Motor neuron (in vitro differentiated cells): ENCODE measurements around the gene SMS. TPM values are rescaled to one million over a fixed set of nuclear protein-coding genes. Genes with fewer than 3 reads are reported as not detected.
"Not testable (repeated sequence)": the region's sequence is repeated elsewhere in the genome, so short reads cannot be mapped to it uniquely, and the experiment has no call there.

ENCODE experiments used
- ATAC-seq, 8 experiments: fragments of 200-7000 bp; cut with Tn5 transposase; replicated peaks in 6 of 8; 2 replicates each; pipeline ENCODE4 v1.8.0; 2021; ENCODE audit warnings: mild to moderate bottlenecking in 8 of 8, moderate library complexity in 8 of 8
- H3K27ac ChIP-seq, 2 donors: fragments of 250-450 bp; sonication (Bioruptor Pico); 2 replicates each; pipeline ENCODE4 v1.9.0; 2021; ENCODE audit warnings: antibody characterized with exemption in 2 of 2, mild to moderate bottlenecking in 2 of 2, moderate library complexity in 1 of 2
- H3K4me1 ChIP-seq, 2 donors: fragments of 250-450 bp; sonication (Bioruptor Pico); replicated peaks in 1 of 2; 2 replicates each; pipeline ENCODE4 v1.6.1; 2021; ENCODE audit warnings: antibody characterized with exemption in 2 of 2, mild to moderate bottlenecking in 2 of 2, moderate library complexity in 1 of 2
- H3K4me3 ChIP-seq, 5 donors: fragments of 250-450 bp; sonication (Bioruptor Pico); 2 replicates each; pipeline ENCODE4 v1.9.0; 2021; ENCODE audit warnings: antibody characterized with exemption in 5 of 5, mild to moderate bottlenecking in 5 of 5, moderate library complexity in 4 of 5
- WGBS, 10 experiments: fragments of 450-650 bp; shearing (Covaris generic); methylation state at CpG; one replicate each; pipeline ENCODE4 v1.0.0; 2022; 5-methylcytosine and 5-hydroxymethylcytosine counted together
- in situ Hi-C, 9 experiments: fragments of 400-800 bp; cut with MboI; loops; one replicate each; pipeline ENCODE4 v1.15.0; 2021; ENCODE audit warnings: low sequenced_read_pairs in 9 of 9, low pct_unique_long_range_greater_than_20kb in 2 of 9; ENCODE audit not compliant: unreplicated experiment in 9 of 9
- total RNA-seq, 8 experiments: library from RNA; unstranded; fragments of 300-600 nt; gene quantifications; 2 replicates each; pipeline versions ENCODE4 v1.2.3 to v1.2.4, GENCODE V29; 2022

SMS gene
- total RNA-seq, 8 experiments from 2014 or later = 15.9 to 158 (median 72.3) TPM

- H3K4me3 ChIP-seq = no peak overlapping the region
- ATAC-seq = no peak
- in situ Hi-C loops = no loop called here
- WGBS, 10 experiments = 53 to 85% (median 80%) methylated on average over 1 to 3 of the region's 3 CpGs; no CpG with 5 or more reads in 7 of the 10 experiments
- H3K4me1 ChIP-seq = no peaks in the 10 kb centered on the region
- H3K27ac ChIP-seq = no peak overlapping the region
Measured at GRCh38 chrX:21934414-21934813, 6.1 kb upstream of the SMS start.

GRCh38 chrX:21939906-21940305 lies 603 bp upstream of the SMS start:
- WGBS, 10 experiments = 20 to 57% methylated on average over 1 to 6 of the region's 10 CpGs; no CpG with 5 or more reads in 8 of the 10 experiments
- in situ Hi-C loops = no loop called here
- no peak for ATAC-seq
- Histone ChIP-seq H3K4me1 (peaks cover 7 to 20% of the 10 kb centered on the region in 2 donors), H3K4me3 (peak overlapping the region; percentile 58 to 87 (median 70)), H3K27ac (peak overlapping the region; percentile 90 to 94)

DNA sequence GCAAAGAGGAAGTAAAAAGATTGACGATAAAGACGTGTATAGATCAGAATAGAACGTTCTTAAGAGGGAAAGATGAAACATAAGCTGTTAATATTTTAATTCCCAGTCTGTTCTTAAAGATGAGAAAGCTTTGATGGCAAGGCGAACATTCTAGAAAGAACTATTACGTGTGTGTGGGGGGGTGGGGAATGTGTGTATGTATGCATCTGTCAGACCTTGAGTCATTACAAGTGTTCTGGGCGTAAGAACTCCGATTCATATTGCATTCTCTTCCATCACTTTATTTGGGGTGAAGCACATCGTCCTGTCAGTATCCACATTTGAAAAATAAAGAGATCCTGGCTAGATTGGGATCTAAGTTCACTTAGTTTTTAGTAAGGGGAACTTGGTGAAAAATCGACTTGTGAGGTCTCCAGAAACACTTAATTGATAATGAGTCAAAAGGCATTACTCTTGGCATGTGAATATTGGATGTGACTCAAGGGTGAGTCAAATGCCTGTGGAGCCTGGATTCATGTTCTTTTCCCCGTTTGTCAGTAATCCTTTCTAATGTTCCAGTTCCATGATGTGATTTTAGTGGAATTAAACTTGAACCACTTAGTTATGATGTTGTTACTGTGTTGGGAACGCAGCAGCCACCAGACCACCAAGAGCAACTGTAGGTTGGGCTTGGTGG lies 3.1 kb downstream of the SMS start:
- in situ Hi-C loops = no loop called here

DNA sequence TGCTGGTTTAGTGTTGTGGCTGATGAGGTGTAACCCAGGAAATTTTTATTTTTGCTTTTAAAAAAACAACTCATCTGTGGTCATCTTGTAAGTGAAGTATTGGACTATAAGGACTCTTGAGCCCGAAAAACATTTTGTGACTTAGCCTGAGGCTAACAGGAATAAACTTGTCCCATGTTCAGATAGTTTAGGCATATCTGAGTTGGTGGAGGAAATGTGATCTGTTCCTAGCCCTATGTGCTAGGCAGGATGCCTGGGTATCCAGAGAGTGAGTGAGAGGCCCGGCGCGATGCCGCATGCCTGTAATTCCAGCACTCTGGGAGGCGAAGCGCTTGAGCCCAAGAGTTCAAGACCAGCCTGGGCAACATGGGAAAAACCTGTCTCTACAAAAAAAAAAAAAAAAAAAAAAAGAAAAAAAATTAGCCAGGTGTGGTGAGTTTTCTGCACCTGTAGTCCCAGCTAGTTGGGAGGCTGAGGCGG lies 3.7 kb downstream of the SMS start:
- in situ Hi-C loops = no loop called here
- Histone ChIP-seq H3K4me3 (no peak overlapping the region), H3K4me1 (peaks cover 16 to 29% of the 10 kb centered on the region in 2 donors), H3K27ac (no peak overlapping the region)
- WGBS, 10 experiments = 80 to 100% (median 100%) methylated on average over 1 to 5 of the region's 8 CpGs; no CpG with 5 or more reads in 5 of the 10 experiments
- ATAC-seq = no peak

More for the DNA sequence above, 3.1 kb downstream of the SMS start:
- Histone ChIP-seq H3K4me1 (peaks cover 16 to 29% of the 10 kb centered on the region in 2 donors), H3K4me3 (no peak overlapping the region), H3K27ac (no peak overlapping the region)
- peak in 1 of 8 experiments; percentile 6 for ATAC-seq
- WGBS, 10 experiments = 0 to 80% (median 50%) methylated on average over 1 to 11 of the region's 11 CpGs; no CpG with 5 or more reads in 1 of the 10 experiments

- 19 to 48% (median 30%) methylated on average over 1 to 7 of the region's 7 CpGs; no CpG with 5 or more reads in 5 of the 10 experiments for WGBS, 10 experiments
- in situ Hi-C loops = no loop called here
- Histone ChIP-seq H3K4me3 (no peak overlapping the region), H3K27ac (no peak overlapping the region), H3K4me1 (peaks cover 9 to 22% of the 10 kb centered on the region in 2 donors)
- ATAC-seq = peak; percentile 57 to 81 (median 67)
Measured at GRCh38 chrX:21946925-21947641, 6.6 kb downstream of the SMS start.

DNA sequence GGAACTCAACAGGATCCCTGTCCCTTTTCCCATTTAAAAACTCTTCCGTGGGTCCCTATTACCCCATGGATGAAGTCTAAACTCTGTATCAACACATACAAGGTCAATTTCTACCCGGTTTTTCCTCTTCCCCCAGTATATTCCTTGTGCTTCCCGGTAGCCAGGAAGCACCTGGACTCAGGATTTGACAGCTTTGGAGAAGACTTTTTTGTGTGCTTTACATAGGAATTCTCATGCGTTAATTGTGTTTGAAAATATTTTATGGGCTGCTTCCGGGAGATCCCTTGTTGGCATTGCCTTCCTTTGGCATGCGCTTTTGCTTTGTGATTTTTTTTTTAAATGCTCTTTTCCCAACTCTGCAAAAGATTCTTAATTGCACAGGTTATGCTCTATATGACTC lies 7.2 kb downstream of the SMS start:
- H3K4me1 ChIP-seq = peaks cover 10 to 18% of the 10 kb centered on the region in 2 donors
- in situ Hi-C loops = no loop called here
- H3K27ac ChIP-seq = no peak overlapping the region
- peak in 1 of 8 experiments; percentile 23 for ATAC-seq
- H3K4me3 ChIP-seq = no peak overlapping the region
- WGBS, 10 experiments = 25 to 90% (median 77%) methylated on average over 2 to 4 of the region's 6 CpGs; no CpG with 5 or more reads in 4 of the 10 experiments

- H3K4me3 ChIP-seq = no peak overlapping the region
- H3K4me1 ChIP-seq = peaks cover 9 to 13% of the 10 kb centered on the region in 2 donors
- WGBS, 10 experiments = 61 to 80% (median 72%) methylated on average over 1 to 5 of the region's 8 CpGs; no CpG with 5 or more reads in 7 of the 10 experiments
- in situ Hi-C loops = no loop called here
- no peak overlapping the region for H3K27ac ChIP-seq
- ATAC-seq = no peak
Measured at GRCh38 chrX:21948897-21949578, 8.5 kb downstream of the SMS start.

GRCh38 chrX:21949689-21950088 lies 9.2 kb downstream of the SMS start:
- no peak for ATAC-seq
- H3K27ac ChIP-seq = no peak overlapping the region
- peaks cover 9 to 13% of the 10 kb centered on the region in 2 donors for H3K4me1 ChIP-seq
- in situ Hi-C loops = no loop called here
- 28 to 100% (median 42%) methylated on average over 1 to 4 of the region's 5 CpGs; no CpG with 5 or more reads in 5 of the 10 experiments for WGBS, 10 experiments
- no peak overlapping the region for H3K4me3 ChIP-seq

DNA sequence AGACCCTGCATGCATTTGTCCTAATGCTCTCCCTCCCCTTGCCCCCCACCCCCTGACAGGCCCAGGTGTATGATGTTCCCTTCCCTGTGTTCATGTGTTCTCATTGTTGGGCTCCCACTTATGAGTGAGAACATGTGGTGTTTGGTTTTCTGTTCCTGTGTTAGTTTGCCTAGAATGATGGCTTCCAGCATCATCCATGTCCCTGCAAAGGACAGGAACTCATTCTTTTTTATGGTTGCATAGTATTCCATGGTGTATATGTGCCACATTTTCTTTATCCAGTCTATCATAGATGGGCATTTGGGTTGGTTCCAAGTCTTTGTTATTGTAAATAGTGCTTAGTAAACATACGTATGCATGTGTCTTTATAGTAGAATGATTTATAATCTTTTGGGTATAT lies 10.0 kb downstream of the SMS start:
- H3K4me3 ChIP-seq, ATAC-seq, in situ Hi-C loops, H3K27ac ChIP-seq: not testable (repeated sequence)
- 56% methylated on average over 1 of the region's 1 CpG; no CpG with 5 or more reads in 9 of the 10 experiments for WGBS, 10 experiments
- peaks cover 9 to 13% of the 10 kb centered on the region in 2 donors for H3K4me1 ChIP-seq

- Histone ChIP-seq H3K27ac (no peak overlapping the region), H3K4me1 (peaks cover 0 to 4% of the 10 kb centered on the region in 2 donors), H3K4me3 (no peak overlapping the region)
- in situ Hi-C loops = no loop called here
- WGBS, 10 experiments = 52 to 60% methylated on average over 1 to 6 of the region's 6 CpGs; no CpG with 5 or more reads in 8 of the 10 experiments
- ATAC-seq = no peak
Measured at GRCh38 chrX:21952624-21953023, 12.1 kb downstream of the SMS start.

GRCh38 chrX:21953195-21953830 lies 12.8 kb downstream of the SMS start:
- 0 to 40% (median 25%) methylated on average over 1 to 6 of the region's 6 CpGs; no CpG with 5 or more reads in 4 of the 10 experiments for WGBS, 10 experiments
- H3K27ac ChIP-seq, H3K4me1 ChIP-seq, H3K4me3 ChIP-seq, in situ Hi-C loops, ATAC-seq: not testable (repeated sequence)

GRCh38 chrX:21955403-21956189 lies 15.1 kb downstream of the SMS start:
- 52 to 63% methylated on average over 4 to 5 of the region's 7 CpGs; no CpG with 5 or more reads in 8 of the 10 experiments for WGBS, 10 experiments

More at GRCh38 chrX:21955403-21956189, 15.1 kb downstream of the SMS start:
- Histone ChIP-seq H3K4me3 (no peak overlapping the region), H3K27ac (no peak overlapping the region), H3K4me1 (peaks cover 0 to 4% of the 10 kb centered on the region in 2 donors)
- in situ Hi-C loops = no loop called here
- ATAC-seq = no peak
